HG03354 (cell line): Measurements from ENCODE around the gene DSC1.

Source experiments
- ATAC-seq: cut with Tn5 transposase; IDR thresholded peaks from one replicate; pipeline ENCODE4 v1.9.1; 2021; ENCODE audit warnings: mild to moderate bottlenecking; ENCODE audit not compliant: unreplicated experiment, poor library complexity, severe bottlenecking

The DSC1 gene

DNA sequence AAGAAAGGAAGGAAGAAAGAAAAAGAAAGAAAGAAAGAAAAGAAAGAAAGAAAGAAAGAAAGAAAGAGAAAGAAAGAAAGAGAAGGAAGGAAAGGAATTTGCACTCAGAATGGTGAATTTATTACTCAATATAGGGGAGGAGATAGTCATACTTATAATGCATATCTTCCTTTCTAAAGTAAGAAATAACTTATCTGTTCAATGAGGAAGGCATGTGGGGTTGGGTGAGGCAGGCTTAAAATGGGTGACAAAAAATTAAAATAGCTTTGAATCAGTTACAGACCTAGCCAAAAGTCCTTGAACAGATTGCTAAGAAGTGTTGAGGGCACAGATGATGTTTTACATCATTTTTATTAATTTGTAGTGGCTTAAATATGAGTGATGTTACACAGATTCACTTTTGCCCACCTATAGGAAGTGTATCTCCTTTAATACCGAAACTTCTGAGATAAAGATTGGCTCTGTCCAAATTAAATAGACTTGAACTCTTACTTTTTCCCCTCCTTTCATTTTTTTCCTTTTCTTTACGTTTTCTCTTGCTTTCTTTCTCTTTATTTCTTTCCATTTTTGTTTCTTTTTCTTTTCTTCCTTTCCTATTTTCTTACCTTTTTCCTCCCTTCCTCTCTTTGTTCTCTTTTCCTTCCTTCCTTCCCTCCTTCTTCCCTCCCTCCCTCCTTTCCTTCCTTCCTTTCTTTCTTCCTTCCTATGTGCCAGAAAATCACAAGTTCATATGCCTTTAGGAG is 45.6 kb downstream of the DSC1 start:
- no peak for ATAC-seq

DNA sequence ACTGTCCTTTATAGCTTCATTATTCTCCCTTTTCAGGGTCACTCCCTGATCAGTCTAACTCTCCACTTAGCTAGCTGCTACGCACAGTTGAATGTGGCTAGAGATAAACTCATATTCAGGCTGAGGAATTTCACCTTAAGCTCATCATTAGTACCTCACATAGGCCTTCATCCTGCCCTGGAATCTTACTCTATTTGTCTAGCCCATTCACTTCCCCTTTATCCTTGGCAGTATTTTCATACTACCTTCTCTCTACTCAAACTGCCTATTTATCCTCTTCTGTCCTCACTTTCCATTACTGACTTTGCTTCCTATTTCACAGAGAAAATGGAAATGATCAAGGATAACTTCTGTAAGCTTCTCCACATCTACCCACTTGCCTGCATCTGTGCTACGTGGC is 49.9 kb downstream of the DSC1 start:
- no peak for ATAC-seq

DNA sequence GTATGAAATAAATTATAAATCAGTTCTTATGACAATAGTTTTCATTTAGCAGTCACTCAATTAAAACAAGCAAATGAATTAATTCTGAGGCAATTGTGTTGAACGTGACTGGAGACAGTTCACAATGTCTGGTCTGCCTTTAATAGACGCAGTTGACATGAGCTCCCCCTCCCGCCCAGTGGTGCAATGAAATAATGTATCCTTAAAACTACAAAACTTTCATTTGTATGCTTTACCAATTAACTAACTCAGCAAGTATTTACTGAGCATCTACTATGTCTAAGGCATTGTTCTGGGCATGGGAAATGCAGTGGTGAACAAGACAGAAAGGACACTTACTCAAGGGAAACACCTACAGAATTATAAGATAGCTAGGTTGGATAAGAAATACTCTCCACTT is 56.9 kb downstream of the DSC1 start:
- no peak for ATAC-seq

DNA sequence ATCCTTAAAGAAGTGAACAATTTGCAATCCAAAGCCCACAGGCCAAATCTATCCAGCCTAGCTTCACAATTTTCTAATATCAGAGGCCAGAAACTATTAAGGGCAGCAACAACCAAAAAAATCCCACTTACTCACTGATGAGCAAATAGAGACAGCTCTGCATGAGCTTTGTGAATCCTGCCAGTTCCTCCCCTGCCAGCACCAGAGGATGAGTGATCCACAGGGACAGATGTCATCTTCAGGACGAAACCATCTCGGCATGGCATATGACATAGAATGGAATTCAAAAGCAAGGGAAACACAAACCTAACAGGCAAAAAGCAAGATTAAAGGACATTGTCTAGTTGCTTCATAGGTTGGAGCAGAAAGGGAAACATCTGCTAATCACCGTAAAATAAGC is 58.2 kb downstream of the DSC1 start:
- no peak for ATAC-seq

DNA sequence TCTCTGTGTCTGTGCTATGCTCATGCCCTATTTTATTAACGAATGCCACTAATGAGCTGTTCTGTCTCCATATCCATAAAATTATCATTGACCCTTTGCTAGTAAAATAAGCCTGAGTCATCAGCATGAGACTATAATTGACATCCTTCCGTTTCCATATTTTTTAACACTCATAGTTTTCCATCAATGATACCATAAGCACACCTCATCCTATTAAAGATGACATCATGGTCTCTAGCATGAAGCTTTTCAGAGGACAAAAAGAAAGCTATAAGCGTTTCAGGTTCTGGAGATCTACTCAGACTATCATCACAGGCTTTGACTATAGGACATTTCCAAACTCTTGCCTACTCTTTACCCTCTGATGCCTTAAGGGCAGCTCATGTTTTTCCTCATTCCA is 59.2 kb downstream of the DSC1 start:
- ATAC-seq: no peak

DNA sequence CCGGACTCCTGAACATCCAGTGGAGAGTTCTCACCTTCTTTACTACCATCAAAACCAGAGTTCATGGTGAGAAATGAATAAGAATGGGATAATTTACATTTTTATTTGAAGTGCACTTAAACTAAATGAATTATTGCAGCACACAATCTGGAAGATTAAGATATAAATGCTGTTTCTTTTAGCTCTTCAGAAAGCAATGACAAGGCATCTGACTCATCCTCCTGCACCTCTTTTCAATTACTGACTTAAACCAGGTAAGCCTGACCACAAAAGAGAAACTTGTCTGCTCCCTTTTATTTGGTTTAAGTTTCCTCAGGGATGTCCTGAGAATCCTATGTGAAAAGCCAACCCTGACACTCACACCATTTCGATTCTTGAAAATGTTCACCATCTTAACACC is 59.7 kb downstream of the DSC1 start:
- no peak for ATAC-seq

DNA sequence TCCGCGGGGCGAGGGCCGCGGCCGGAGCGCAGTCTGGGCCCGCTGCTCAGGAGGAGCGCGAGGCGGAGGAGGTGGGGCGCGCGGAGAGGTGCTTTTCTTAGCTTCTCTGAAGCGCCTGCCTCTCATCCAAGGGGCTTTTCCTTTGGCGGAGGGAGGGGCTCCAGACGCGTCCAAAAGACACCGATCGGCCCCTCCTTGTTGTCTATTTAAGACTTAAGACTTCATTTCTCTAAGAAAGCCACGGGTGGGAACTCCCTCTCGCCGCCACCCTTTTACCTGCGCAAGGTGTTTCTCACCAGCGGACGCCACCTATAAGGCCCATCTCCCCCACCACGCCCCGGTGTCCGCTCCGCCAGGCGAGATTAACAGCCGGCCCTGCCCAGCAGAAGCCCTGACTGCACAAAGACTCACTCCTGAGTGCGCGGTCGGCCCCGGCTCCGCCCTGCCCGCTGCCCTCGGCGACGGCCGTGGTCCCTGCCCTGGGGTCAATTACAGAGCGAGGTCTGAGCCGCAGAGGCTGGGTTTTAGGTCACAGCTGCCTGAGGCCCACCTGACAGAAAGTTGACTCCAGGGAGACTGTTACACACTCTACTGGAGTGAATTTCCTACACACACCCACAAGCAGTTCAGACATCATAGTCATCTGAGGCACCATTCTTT is 60.5 kb downstream of the DSC1 start, which contains the start of gene DSC2:
TSS of gene DSC2 (minus strand) at position 397 of the 660 bp plus-strand sequence. CDS start 450 bp downstream, outside the sequence.
- ATAC-seq: no peak

DNA sequence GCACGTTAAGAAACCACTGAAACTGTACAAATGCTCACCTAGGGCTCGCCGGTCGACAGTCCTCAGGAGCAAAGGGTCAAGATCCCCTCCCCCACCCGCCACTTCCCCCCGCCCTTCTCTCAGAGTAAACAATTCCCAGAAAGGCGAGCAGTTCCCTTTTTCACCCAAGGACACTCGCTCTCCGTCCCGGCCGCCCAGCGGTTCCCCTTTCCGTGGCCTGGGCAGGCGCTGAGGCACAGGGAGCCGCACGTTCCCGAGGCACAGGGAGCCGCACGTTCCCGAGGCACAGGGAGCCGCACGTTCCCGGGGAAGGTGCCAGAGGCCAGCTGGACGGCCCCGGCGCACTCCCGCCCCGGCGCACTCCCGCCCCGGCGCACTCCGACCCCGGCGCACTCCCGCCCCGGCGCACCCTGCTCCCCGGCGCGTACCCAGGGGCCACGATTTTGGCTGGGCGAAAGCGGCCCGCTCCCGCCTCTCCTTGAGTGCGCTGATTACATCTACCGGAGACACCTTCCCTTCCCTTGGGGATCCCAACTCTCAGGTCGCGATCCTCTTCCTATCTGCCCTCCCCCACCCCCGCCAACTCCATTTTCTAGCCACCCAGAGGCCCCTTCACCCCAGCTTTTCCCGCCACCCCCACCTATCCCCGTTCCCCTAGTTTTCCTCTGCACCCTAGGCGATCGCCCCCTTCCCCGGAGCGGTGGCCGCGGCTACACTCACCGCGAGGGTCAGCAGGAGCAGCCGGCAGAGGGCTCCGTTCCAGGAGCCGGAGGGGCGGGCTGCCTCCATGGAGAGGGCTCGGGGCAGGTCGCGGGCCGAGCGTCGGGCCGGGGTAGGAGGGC is 61.3 kb downstream of the DSC1 start:
- ATAC-seq: no peak

DNA sequence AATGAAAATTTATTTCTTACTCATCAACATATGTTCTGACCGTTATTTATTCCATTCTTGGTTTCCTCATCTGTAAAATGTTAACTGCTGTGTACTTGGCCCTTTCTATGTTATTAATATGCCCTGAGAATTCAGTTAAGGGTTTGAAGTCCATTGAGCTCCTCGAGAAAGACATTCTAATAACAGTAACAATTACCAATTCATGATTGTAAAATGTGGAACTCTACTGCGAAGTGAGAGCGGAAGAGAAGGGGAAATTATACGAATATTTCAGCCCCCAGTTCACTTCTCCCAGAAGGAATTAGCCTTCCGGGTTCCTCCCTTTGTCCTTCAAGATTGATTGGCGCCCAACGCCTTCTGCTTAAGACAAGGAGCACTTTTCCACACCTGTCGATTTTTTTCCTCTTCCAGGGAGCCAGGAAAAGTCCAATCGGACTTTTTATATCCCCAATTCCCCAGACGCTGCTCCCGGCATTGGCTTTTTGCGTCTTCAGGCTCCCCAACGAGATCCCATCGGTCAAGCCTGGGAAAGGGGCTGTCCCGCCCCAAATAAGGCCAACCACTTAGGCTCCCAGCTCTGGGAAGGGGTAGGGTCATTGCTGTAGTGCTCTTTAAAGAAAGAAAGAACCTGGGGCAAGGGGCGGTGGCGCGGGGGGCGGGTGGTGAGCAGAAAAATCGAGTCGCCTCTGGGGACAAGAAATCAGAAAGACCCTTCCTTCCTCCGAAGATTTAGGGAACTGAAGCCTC is 62.0 kb downstream of the DSC1 start:
- ATAC-seq: no peak

DNA sequence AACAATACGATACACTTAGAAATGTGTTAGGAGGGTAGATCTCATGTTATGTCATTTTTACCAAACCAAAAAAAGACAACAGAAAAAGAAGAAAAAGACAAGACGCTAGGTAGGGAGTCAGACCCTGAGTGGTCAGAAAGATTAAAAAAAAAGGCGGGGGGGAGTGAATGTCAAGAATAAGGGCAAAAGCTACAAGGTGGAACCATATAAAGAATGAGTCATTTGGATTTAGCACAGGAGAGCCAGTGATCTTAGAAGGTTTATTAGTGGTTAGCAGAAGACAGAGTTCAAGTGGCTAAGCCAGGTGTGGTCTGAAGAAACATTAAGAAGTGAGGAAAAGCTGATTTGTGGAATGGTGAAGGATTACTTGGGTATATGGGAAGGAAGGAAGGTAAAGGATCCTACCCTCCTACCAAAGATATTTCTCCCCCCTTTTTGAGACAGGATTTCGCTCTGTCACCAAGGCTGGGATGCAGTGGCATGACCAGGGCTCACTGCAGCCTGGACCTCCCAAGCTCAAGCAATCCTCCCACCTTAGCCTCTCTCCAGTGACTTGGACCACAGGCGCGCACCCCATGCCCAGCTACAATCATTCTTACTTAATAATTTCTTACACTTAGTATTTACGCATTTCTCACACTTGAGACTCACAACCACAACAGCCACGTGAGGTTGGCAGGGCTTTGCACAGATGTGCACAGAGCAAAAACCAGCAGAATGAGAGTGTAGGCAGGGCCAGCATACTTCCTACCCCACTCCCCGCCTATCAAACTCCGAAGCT is 63.0 kb downstream of the DSC1 start:
- no peak for ATAC-seq

DNA sequence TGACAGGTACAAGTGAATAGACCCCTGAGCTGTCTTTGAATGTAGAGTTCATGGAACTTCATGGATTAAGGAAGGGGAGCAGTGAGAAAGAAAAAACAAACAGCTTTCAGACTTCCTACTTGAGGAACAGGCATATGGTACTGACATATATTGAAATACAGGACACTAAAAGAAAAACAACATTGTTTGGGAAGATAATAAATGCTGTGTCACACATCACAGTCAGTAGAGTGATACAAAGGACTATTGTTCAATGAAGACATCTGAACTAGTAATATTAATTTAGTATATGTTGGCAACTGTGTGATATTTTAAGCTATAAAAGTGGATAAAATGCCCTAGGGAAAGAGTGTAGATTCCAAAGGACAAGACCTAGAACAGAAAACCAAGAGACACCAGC is 63.8 kb downstream of the DSC1 start:
- no peak for ATAC-seq

DNA sequence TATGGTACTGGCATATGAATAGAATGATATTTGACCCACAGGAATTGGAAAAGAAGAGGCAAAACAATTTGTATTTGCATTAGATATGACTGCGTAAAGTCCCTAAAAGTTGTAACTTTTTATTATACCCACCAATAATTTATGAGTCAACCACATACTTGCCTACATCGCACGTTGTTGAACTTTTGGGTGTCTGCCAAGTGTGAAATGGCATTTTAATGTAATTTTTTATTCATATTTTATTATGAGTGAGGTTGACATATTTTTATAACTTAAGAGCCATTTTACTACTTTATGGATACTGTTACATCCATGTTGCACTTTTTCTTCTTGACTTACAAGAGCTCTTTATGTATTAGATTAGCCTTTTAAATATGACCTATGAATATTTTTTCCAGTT is 65.0 kb downstream of the DSC1 start:
- no peak for ATAC-seq

DNA sequence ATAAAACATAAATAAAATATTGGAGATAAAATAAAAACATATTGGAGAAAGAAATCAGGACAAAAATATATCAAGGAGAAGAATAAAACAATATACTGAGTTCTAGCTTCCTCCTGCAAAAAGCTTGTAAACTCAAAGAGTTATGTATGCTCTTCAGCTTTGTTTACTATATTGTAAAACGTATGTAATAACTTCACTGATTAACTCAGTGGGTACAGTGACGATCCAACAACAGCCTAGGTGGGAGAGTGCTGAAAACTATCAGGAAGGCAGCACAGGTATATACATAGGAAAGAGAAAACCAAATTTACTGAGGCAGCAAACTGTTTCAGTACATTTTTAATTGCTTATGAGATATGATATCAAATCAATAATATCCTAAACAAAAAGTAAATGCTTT is 68.8 kb downstream of the DSC1 start:
- ATAC-seq: no peak

DNA sequence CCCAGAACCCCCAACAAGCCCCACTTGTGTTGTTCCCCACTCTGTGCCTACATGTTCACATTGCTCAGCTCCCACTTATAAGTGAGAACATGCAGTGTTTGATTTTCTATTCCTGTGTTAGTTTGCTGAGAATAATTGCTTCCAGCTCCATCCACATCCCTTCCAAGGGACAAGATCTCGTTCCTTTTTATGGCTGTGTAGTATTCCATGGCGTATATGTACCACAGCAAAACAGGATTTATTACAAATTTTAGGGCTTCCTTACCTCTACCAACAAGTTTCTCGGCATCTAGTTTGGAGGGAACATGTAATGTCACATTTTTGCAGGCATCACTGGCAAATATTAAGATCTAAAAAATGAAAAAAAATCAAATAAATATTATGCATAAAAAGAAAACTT is 69.4 kb downstream of the DSC1 start:
- ATAC-seq: no peak

DNA sequence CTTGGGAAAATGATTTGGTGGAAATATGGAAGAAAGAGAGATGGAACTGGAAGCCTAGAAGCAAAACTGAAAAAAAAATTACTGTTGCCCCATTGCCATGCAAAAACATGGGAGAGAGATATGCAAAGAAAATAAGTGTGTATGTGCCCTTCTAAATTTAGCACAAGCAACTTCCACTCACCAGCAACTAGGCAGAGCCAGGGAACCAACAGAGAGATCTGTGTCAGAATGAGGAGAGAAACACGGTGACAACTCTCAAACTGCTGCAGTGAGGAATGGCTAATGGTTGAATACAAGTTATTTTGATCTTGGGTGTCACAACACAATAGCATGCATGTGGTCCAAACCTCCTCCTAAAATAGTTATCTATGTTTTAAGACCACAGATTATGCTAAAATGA is 71.3 kb downstream of the DSC1 start:
- ATAC-seq: no peak

DNA sequence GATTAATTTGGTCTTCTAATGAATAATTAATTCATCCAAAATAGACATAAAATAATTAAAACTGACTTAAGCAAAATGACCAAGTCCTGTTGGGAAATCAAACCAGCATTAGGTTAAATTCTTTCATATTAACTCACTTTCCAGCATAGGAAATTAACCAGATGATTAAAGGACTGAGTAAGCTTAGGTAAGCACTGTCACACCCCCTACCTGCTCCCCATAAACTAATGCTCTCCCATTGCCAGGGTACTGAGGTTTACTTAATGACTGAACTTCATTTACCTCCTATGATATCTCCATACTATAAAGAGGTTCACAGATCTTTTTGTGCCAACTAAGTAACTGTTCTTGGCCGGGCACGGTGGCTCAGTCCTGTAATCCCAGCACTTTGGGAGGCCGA is 74.1 kb downstream of the DSC1 start:
- no peak for ATAC-seq

DNA sequence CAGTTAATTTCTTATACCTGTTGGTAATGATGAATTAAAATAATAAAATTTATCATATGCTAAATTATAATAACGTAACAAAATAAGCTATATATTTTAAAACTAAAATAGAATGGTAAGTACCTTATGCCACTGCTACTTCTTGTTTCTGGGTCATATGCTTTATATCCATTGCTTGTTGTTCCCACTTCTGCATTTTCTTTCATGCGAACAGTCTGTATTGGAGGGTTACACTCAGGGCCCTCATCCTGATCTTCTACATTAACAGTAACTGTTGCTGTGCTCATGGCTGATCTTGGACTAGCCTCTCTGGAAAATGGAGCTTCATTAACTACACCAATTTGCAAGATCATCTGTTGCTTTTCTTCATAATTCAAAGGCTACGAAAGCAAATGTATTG is 82.7 kb downstream of the DSC1 start:
- no peak for ATAC-seq
